Pancreas (tissue), 10 donors: Measurements from ENCODE around the gene TLR1. TPM values are rescaled to one million over a fixed set of nuclear protein-coding genes. Genes with fewer than 3 reads are reported as not detected.
"Not testable (repeated sequence)": the region's sequence is repeated elsewhere in the genome, so short reads cannot be mapped to it uniquely, and the experiment has no call there.

Source experiments
- ATAC-seq, 4 donors: fragments of 200-7000 bp; cut with Tn5 transposase; one replicate each; pipeline versions ENCODE4 v1.8.0 to v1.9.1; 2020; ENCODE audit warnings: mild to moderate bottlenecking in 4 of 4, moderate library complexity in 4 of 4
- DNase-seq, 6 donors: peaks; one replicate each; pipeline ENCODE4 v3.0.0-alpha.2; 2020
- FAIRE-seq: peaks from 2 replicates; lab custom pipeline; 2012; peaks lifted over from hg19 to GRCh38; lab: Jason Lieb, UNC
- H3K27ac ChIP-seq, 4 donors: fragments of 200-600 bp; sonication (generic); 1 replicate in 3 of 4; 2 replicates in 1 of 4; pipeline versions ENCODE4 v1.5.0 to v1.8.0; 2020
- H3K27me3 ChIP-seq, 4 donors: fragments of 200-600 bp; one replicate each; pipeline ENCODE4 v1.8.0; 2021
- H3K36me3 ChIP-seq, 3 donors: fragments of 200-600 bp; sonication (generic) in 1 of 3; one replicate each; pipeline versions ENCODE4 v1.5.0 to v1.8.0; 2020 to 2021
- H3K4me1 ChIP-seq, 3 donors: fragments of 200-600 bp; one replicate each; pipeline ENCODE4 v1.8.0; 2021
- H3K4me3 ChIP-seq, 4 donors: fragments of 200-600 bp; sonication (generic) in 2 of 4; one replicate each; pipeline versions ENCODE4 v1.5.0 to v1.8.0; 2020 to 2021
- H3K9me3 ChIP-seq, 4 donors: fragments of 200-600 bp; one replicate each; pipeline ENCODE4 v1.8.0; 2021
- CTCF ChIP-seq, 4 donors: fragments of 200-600 bp; sonication (generic) in 3 of 4; IDR thresholded peaks; one replicate each; pipeline versions ENCODE4 v1.5.0 to v1.8.0; 2021; ENCODE audit warnings: antibody characterized with exemption in 4 of 4
- WGBS, 2 donors: extraction: QIAGEN DNeasy Blood & Tissue Kit; methylation state at CpG; one replicate each; pipeline ENCODE4 v1.1.7; 2013; 5-methylcytosine and 5-hydroxymethylcytosine counted together
- intact Hi-C, 3 donors: fragments of 100-400 bp; cut with DNase I; formaldehyde crosslinking; loops; one replicate each; pipeline versions ENCODE4 v1.11.1 to v1.14.2; 2022
- polyA plus RNA-seq, 2 donors: library from polyadenylated mRNA; stranded (reverse); fragments of 200-250 nt; gene quantifications; one replicate each; pipeline ENCODE4 v1.2.3, GENCODE V29; 2013
- total RNA-seq, 6 donors: library from RNA; stranded (reverse); fragmentation: NEBNext Ultra II Directional in 4 of 6; extraction: Animal tissue kit (Norgen Biotek cat#: 25700) in 4 of 6; gene quantifications; one replicate each; pipeline versions ENCODE4 v1.2.1 to v1.2.4, GENCODE V29; 2021 to 2023
- donor health status: healthy with polysubstance abuse.
- donor health status: DM: no; HTN: no; CAD: no; lungs with moderate emphysema.
- donor health status: DM: no; HTN: no; CAD: no.
- donor health status: control.
- donor health status: control.
- donor health status: Bipolar disorder and iron deficiency.
- donor health status: DM: yes; HTN: yes; CAD: no.
- donor health status: DM: no; HTN: no; CAD: no.
- donor health status: DM: no; HTN: no; CAD: no.
- donor health status: DM: yes; HTN: yes; CAD: no.

The TLR1 gene
- total and polyA plus RNA-seq, 8 donors: 1.3 to 25.3 (median 6.1) TPM

- no peak for FAIRE-seq
- Histone ChIP-seq H3K27me3 (no peaks in the 10 kb centered on the region), H3K9me3 (no peaks in the 10 kb centered on the region), H3K4me3 (no peak overlapping the region), H3K4me1 (no peaks in the 10 kb centered on the region), H3K27ac (no peak overlapping the region), H3K36me3 (no peaks in the 10 kb centered on the region)
- WGBS, 2 donors: 59 to 65% methylated on average over 3 of the region's 3 CpGs
- ATAC-seq: peak in 1 of 4 donors; percentile 44
- TF ChIP-seq CTCF (IDR thresholded peaks at IDR 0.05): no peak
- no peak for DNase-seq
- intact Hi-C loops: no loop called here
Observed at GRCh38 chr4:38819569-38819968, 15.0 kb upstream of the TLR1 start.

GRCh38 chr4:38818441-38818976 lies 13.9 kb upstream of the TLR1 start:
- WGBS, 2 donors: 53 to 59% methylated on average over 5 of the region's 5 CpGs
- H3K27me3 ChIP-seq: no peaks in the 10 kb centered on the region
- TF ChIP-seq CTCF (IDR thresholded peaks at IDR 0.05): no peak
- peak overlapping the region in 1 of 4 donors; percentile 2 for H3K27ac ChIP-seq
- intact Hi-C loops: no loop called here
- no peaks in the 10 kb centered on the region for H3K9me3 ChIP-seq
- H3K36me3 ChIP-seq: no peaks in the 10 kb centered on the region
- H3K4me1 ChIP-seq: no peaks in the 10 kb centered on the region
- no peak for FAIRE-seq
- H3K4me3 ChIP-seq: no peak overlapping the region
- no peak for DNase-seq
- no peak for ATAC-seq

GRCh38 chr4:38815885-38816782 lies 11.5 kb upstream of the TLR1 start:
- 78 to 81% methylated on average over 3 of the region's 3 CpGs for WGBS, 2 donors

GRCh38 chr4:38814386-38814785 lies 9.8 kb upstream of the TLR1 start:
- 63 to 75% methylated on average over 3 of the region's 3 CpGs for WGBS, 2 donors
- no peak for DNase-seq
- no peak for ATAC-seq
- no peak overlapping the region for H3K27ac ChIP-seq
- H3K4me3 ChIP-seq: no peak overlapping the region
- FAIRE-seq: no peak
- no peak for TF ChIP-seq CTCF (IDR thresholded peaks at IDR 0.05)
- no peaks in the 10 kb centered on the region for H3K4me1 ChIP-seq
- no peaks in the 10 kb centered on the region for H3K36me3 ChIP-seq
- H3K27me3 ChIP-seq: no peaks in the 10 kb centered on the region
- intact Hi-C loops: no loop called here
- no peaks in the 10 kb centered on the region for H3K9me3 ChIP-seq

More at GRCh38 chr4:38815885-38816782, 11.5 kb upstream of the TLR1 start:
- H3K9me3 ChIP-seq: no peaks in the 10 kb centered on the region
- intact Hi-C loops: no loop called here
- TF ChIP-seq CTCF (IDR thresholded peaks at IDR 0.05): no peak
- DNase-seq (no peak), FAIRE-seq (no peak), ATAC-seq (peak in 2 of 4 donors; percentile 81 to 82)
- H3K27me3 ChIP-seq: no peaks in the 10 kb centered on the region
- H3K36me3 ChIP-seq: no peaks in the 10 kb centered on the region
- peak overlapping the region in 2 of 4 donors; percentile 43 to 53 for H3K27ac ChIP-seq
- no peaks in the 10 kb centered on the region for H3K4me1 ChIP-seq
- no peak overlapping the region for H3K4me3 ChIP-seq

GRCh38 chr4:38811297-38811696 lies 6.7 kb upstream of the TLR1 start:
- no peak overlapping the region for H3K4me3 ChIP-seq
- FAIRE-seq: no peak

GRCh38 chr4:38807462-38807861 lies 2.9 kb upstream of the TLR1 start:
- H3K27me3 ChIP-seq, H3K27ac ChIP-seq, DNase-seq, H3K4me3 ChIP-seq, H3K9me3 ChIP-seq, FAIRE-seq, H3K4me1 ChIP-seq, H3K36me3 ChIP-seq, ATAC-seq: not testable (repeated sequence)
- WGBS, 2 donors: 88 to 91% methylated on average over 7 to 29 of the region's 29 CpGs
- intact Hi-C loops: loop anchor here in 1 of 3 donors (10.0 kb wide), 1 partner anchor 53 kb away; no protein-coding TSS in a partner anchor

More at GRCh38 chr4:38811297-38811696, 6.7 kb upstream of the TLR1 start:
- no peaks in the 10 kb centered on the region for H3K27me3 ChIP-seq
- no peaks in the 10 kb centered on the region for H3K9me3 ChIP-seq
- H3K36me3 ChIP-seq: no peaks in the 10 kb centered on the region
- ATAC-seq (no peak), DNase-seq (no peak)
- TF ChIP-seq CTCF (IDR thresholded peaks at IDR 0.05): no peak
- intact Hi-C loops: no loop called here
- H3K27ac ChIP-seq: no peak overlapping the region
- H3K4me1 ChIP-seq: no peaks in the 10 kb centered on the region
- 85 to 92% methylated on average over 6 of the region's 6 CpGs for WGBS, 2 donors

GRCh38 chr4:38806251-38806650 lies 1.7 kb upstream of the TLR1 start:
- H3K27ac ChIP-seq: peak overlapping the region in 2 of 4 donors; percentile 57
- FAIRE-seq, DNase-seq, H3K4me1 ChIP-seq, H3K4me3 ChIP-seq, H3K27me3 ChIP-seq, H3K9me3 ChIP-seq, ATAC-seq, H3K36me3 ChIP-seq: not testable (repeated sequence)
- WGBS, 2 donors: 84 to 85% methylated on average over 9 of the region's 9 CpGs
- intact Hi-C loops: loop anchor here in 1 of 3 donors (10.0 kb wide), 1 partner anchor 51 kb away; no protein-coding TSS in a partner anchor
